ENCODE results near the gene RAB13.

The RAB13 gene

GRCh38 chr1:153945795-153946621 lies 40.1 kb downstream of the RAB13 start:
- Histone ChIP-seq H3K9me2 (replicated peaks; ENCODE audit: insufficient read depth, low read length) (no peaks in the 10 kb centered on the region), H3K4me3 (ENCODE audit: low read length) (peak overlapping the region; percentile 91), H3K36me3 (replicated peaks; ENCODE audit: insufficient read depth, low read length) (no peaks in the 10 kb centered on the region), H3K27ac (ENCODE audit: low read length) (peak overlapping the region; percentile 85), H4K20me1 (ENCODE audit: insufficient read depth, low read length) (no peaks in the 10 kb centered on the region), H3K27me3 (replicated peaks; ENCODE audit: insufficient read depth, low read length) (no peaks in the 10 kb centered on the region), H2AFZ (ENCODE audit: low read length) (peak overlapping the region; percentile 71), H3K4me1 (ENCODE audit: low read length) (peaks cover 5% of the 10 kb centered on the region), H3F3A (ENCODE audit: insufficient read depth, low read length) (peaks cover 28% of the 10 kb centered on the region), H3K9ac (ENCODE audit: low read length) (peak overlapping the region; percentile 86), H3K4me2 (ENCODE audit: low read depth, low read length) (peak overlapping the region; percentile 89), H3K79me2 (ENCODE audit: low read length) (peaks cover 28% of the 10 kb centered on the region), H3K9me3 (replicated peaks; ENCODE audit: insufficient read depth, low read length) (no peaks in the 10 kb centered on the region)
- TF ChIP-seq EZH2phosphoT487 (IDR thresholded peaks at IDR 0.05; ENCODE audit: low read length) = no peak
- no peak for TF ChIP-seq EZH2 (optimal IDR thresholded peaks at IDR 0.05; ENCODE audit: low read depth, low read length)
- no peak for TF ChIP-seq CTCF (IDR thresholded peaks at IDR 0.05; ENCODE audit: low read length)
- DNase-seq = peak; percentile 94

DNA sequence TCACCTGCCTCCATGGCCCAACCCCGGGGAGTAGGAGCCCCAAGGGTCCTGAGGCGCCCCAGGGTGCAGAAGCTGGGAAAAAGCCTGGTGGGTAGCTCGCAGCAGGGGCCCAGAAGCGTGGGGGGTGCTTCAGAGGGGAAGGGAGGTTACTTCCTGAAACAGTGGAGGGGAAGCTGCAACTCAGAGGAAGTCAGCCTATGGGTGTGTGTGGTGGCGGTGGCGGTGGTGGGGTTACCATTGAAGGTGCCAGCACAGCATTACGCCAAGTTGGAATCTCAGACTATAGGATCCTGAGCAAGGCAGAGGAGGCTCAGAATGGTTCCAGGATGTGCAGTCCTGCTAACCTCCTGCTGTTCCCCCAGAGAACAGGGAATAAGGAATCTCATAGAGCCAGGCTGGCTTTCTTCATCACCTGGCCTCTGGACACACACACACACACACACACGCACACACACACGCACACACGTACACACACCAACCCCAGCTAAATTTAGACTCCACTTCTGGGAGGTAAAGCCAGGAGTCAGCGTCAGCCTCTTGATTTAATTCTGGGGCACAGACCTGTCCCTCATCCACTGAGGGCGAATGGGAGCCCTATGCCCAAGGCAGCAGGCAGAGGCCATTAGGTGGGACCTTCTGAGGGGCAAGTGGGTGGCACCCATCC lies 40.9 kb downstream of the RAB13 start:
- H4K20me1 ChIP-seq (ENCODE audit: insufficient read depth, low read length) = no peaks in the 10 kb centered on the region
- peak overlapping the region; percentile 89 for H3K4me2 ChIP-seq (ENCODE audit: low read depth, low read length)
- no peaks in the 10 kb centered on the region for H3K27me3 ChIP-seq (replicated peaks; ENCODE audit: insufficient read depth, low read length)
- peak overlapping the region; percentile 71 for H2AFZ ChIP-seq (ENCODE audit: low read length)
- H3K27ac ChIP-seq (ENCODE audit: low read length) = peak overlapping the region; percentile 85
- H3K4me3 ChIP-seq (ENCODE audit: low read length) = peak overlapping the region; percentile 91
- H3K9me2 ChIP-seq (replicated peaks; ENCODE audit: insufficient read depth, low read length) = no peaks in the 10 kb centered on the region
- H3K9ac ChIP-seq (ENCODE audit: low read length) = peak overlapping the region; percentile 86
- peaks cover 28% of the 10 kb centered on the region for H3F3A ChIP-seq (ENCODE audit: insufficient read depth, low read length)
- H3K79me2 ChIP-seq (ENCODE audit: low read length) = peaks cover 28% of the 10 kb centered on the region
- H3K36me3 ChIP-seq (replicated peaks; ENCODE audit: insufficient read depth, low read length) = no peaks in the 10 kb centered on the region
- DNase-seq = peak; percentile 46
- H3K4me1 ChIP-seq (ENCODE audit: low read length) = peaks cover 5% of the 10 kb centered on the region
- TF ChIP-seq CTCF (IDR thresholded peaks at IDR 0.05; ENCODE audit: low read length) (no peak), EZH2phosphoT487 (IDR thresholded peaks at IDR 0.05; ENCODE audit: low read length) (no peak), EZH2 (optimal IDR thresholded peaks at IDR 0.05; ENCODE audit: low read depth, low read length) (no peak)
- no peaks in the 10 kb centered on the region for H3K9me3 ChIP-seq (replicated peaks; ENCODE audit: insufficient read depth, low read length)

GRCh38 chr1:153944827-153945117 lies 41.4 kb downstream of the RAB13 start:
- Histone ChIP-seq H2AFZ (ENCODE audit: low read length) (0 out of 2 replicates have a peak overlapping the region, but pooled peaks have one; percentile 71), H3F3A (ENCODE audit: insufficient read depth, low read length) (peaks cover 28% of the 10 kb centered on the region), H3K27me3 (replicated peaks; ENCODE audit: insufficient read depth, low read length) (no peaks in the 10 kb centered on the region), H3K9me3 (replicated peaks; ENCODE audit: insufficient read depth, low read length) (no peaks in the 10 kb centered on the region), H3K9ac (ENCODE audit: low read length) (peak overlapping the region; percentile 86), H3K4me2 (ENCODE audit: low read depth, low read length) (peak overlapping the region; percentile 89), H3K4me1 (ENCODE audit: low read length) (peaks cover 5% of the 10 kb centered on the region), H3K27ac (ENCODE audit: low read length) (peak overlapping the region; percentile 85; the same call in 1 of the 2 replicates), H3K9me2 (replicated peaks; ENCODE audit: insufficient read depth, low read length) (no peaks in the 10 kb centered on the region), H3K36me3 (replicated peaks; ENCODE audit: insufficient read depth, low read length) (no peaks in the 10 kb centered on the region), H4K20me1 (ENCODE audit: insufficient read depth, low read length) (no peaks in the 10 kb centered on the region), H3K79me2 (ENCODE audit: low read length) (peaks cover 28% of the 10 kb centered on the region), H3K4me3 (ENCODE audit: low read length) (peak overlapping the region; percentile 91)
- TF ChIP-seq EZH2phosphoT487 (IDR thresholded peaks at IDR 0.05; ENCODE audit: low read length) = no peak
- no peak for TF ChIP-seq CTCF (IDR thresholded peaks at IDR 0.05; ENCODE audit: low read length)
- no peak for TF ChIP-seq EZH2 (optimal IDR thresholded peaks at IDR 0.05; ENCODE audit: low read depth, low read length)
- DNase-seq = no peak
